Right renal cortex interstitium (tissue), 3 donors: ENCODE data around the gene SEPTIN1. TPM values are rescaled to one million over a fixed set of nuclear protein-coding genes. Genes with fewer than 3 reads are reported as not detected.
"Not testable (repeated sequence)": the region's sequence is repeated elsewhere in the genome, so short reads cannot be mapped to it uniquely, and the experiment has no call there.

ENCODE experiments used
- DNase-seq, 3 donors: peaks; one replicate each; pipeline ENCODE4 v3.0.0-alpha.2; 2013; ENCODE audit warnings: low read depth in 3 of 3, low spot score in 2 of 3
- polyA plus RNA-seq, 3 donors: library from polyadenylated mRNA; unstranded; fragments of 120-200 nt; gene quantifications; one replicate each; pipeline ENCODE4 v1.2.1, GENCODE V29; 2013; ENCODE audit not compliant: insufficient read length in 3 of 3

Gene SEPTIN1
- polyA plus RNA-seq, 3 donors, result 1.7 to 2.2 (median 2.1) TPM

- no peak for DNase-seq
These were observed 39.4 kb downstream of the SEPTIN1 start for GRCh38 chr16:30342751-30343490.

- not testable (repeated sequence) for DNase-seq
These were observed 40.4 kb downstream of the SEPTIN1 start for GRCh38 chr16:30341971-30342370.

- no peak for DNase-seq
These were observed 41.7 kb downstream of the SEPTIN1 start for GRCh38 chr16:30340621-30341020.

- not testable (repeated sequence) for DNase-seq
These were observed 43.6 kb downstream of the SEPTIN1 start for GRCh38 chr16:30338715-30339114.

- DNase-seq, result not testable (repeated sequence)
These were observed 44.4 kb downstream of the SEPTIN1 start for GRCh38 chr16:30337964-30338357.

GRCh38 chr16:30335598-30336474 lies 46.5 kb downstream of the SEPTIN1 start:
- no peak for DNase-seq

- peak in 1 of 3 donors; percentile 51 for DNase-seq
These were observed 47.2 kb downstream of the SEPTIN1 start for GRCh38 chr16:30335028-30335597.

GRCh38 chr16:30334473-30334989 lies 47.8 kb downstream of the SEPTIN1 start:
- not testable (repeated sequence) for DNase-seq

Other genes starting within 250 kb of the SEPTIN1 start
- gene CORO1A, start 199.0 kb downstream of the SEPTIN1 start, polyA plus RNA-seq, result 1 to 10 TPM; 7.2 to 9.9 (median 9.3) TPM
- 10 to 100 TPM; 24.1 to 27.7 (median 26.4) TPM for gene BOLA2B, start 188.9 kb downstream of the SEPTIN1 start, polyA plus RNA-seq
- gene SLX1A, start 188.7 kb downstream of the SEPTIN1 start, polyA plus RNA-seq, result 10 to 100 TPM; 14.8 to 17.2 (median 16.3) TPM
- 10 to 100 TPM in 2 of 3 donors, 1 to 10 TPM in 1; 2.2 to 13.9 (median 11.9) TPM for gene SULT1A3, start 183.3 kb downstream of the SEPTIN1 start, polyA plus RNA-seq
- 1 to 10 TPM; 3.8 to 5.6 (median 5.3) TPM for gene NPIPB13, start 134.1 kb downstream of the SEPTIN1 start, polyA plus RNA-seq
- 10 to 100 TPM; 58.4 to 62.9 (median 61.3) TPM for gene CD2BP2, start 27.3 kb downstream of the SEPTIN1 start, polyA plus RNA-seq
- 10 to 100 TPM; 26.5 to 30.3 (median 28.4) TPM for gene TBC1D10B, start 12.1 kb downstream of the SEPTIN1 start, polyA plus RNA-seq
- 1 to 10 TPM in 1 of 3 donors, under 1 TPM in 2; 0.72 to 1.0 (median 0.83) TPM for gene MYL11, start 7.8 kb downstream of the SEPTIN1 start, polyA plus RNA-seq
- 10 to 100 TPM; 11.7 to 14.1 (median 13.0) TPM for gene ZNF48, start 12.9 kb upstream of the SEPTIN1 start, polyA plus RNA-seq
- 1 to 10 TPM; 4.6 to 6.9 (median 5.7) TPM for gene ZNF771, start 25.0 kb upstream of the SEPTIN1 start, polyA plus RNA-seq
- gene DCTPP1, start 47.5 kb upstream of the SEPTIN1 start, polyA plus RNA-seq, result 10 to 100 TPM; 35.6 to 46.6 (median 42.5) TPM
- gene SEPHS2, start 63.3 kb upstream of the SEPTIN1 start, polyA plus RNA-seq, result 100 to 1,000 TPM in 2 of 3 donors, 10 to 100 TPM in 1; 94.8 to 105 (median 102) TPM
- gene ITGAL, start 90.2 kb upstream of the SEPTIN1 start, polyA plus RNA-seq, result 1 to 10 TPM; 2.0 to 2.8 (median 2.6) TPM
- 10 to 100 TPM; 44.8 to 51.7 (median 45.1) TPM for gene ZNF768, start 144.0 kb upstream of the SEPTIN1 start, polyA plus RNA-seq
- 1 to 10 TPM; 9.1 to 9.7 (median 9.5) TPM for gene ZNF747, start 152.3 kb upstream of the SEPTIN1 start, polyA plus RNA-seq
- 1 to 10 TPM; 8.5 to 9.1 (median 8.6) TPM for gene ZNF764, start 175.8 kb upstream of the SEPTIN1 start, polyA plus RNA-seq
- gene ZNF688, start 189.2 kb upstream of the SEPTIN1 start, polyA plus RNA-seq, result 1 to 10 TPM; 8.4 to 9.4 (median 9.0) TPM
- gene ZNF785, start 203.1 kb upstream of the SEPTIN1 start, polyA plus RNA-seq, result 10 to 100 TPM; 17.0 to 18.5 (median 17.9) TPM
- gene ZNF689, start 227.8 kb upstream of the SEPTIN1 start, polyA plus RNA-seq, result 10 to 100 TPM; 13.5 to 14.7 (median 14.3) TPM